ENCODE data around the gene DSG2. TPM values are rescaled to one million over a fixed set of nuclear protein-coding genes. Genes with fewer than 3 reads are reported as not detected.

The DSG2 gene
- polyA plus RNA-seq, 1 donor from 2014 or later: 0.94 TPM

- no peak for TF ChIP-seq TAF1 (IDR thresholded peaks at IDR 0.05; ENCODE audit: low read depth)
Observed at GRCh38 chr18:31490833-31491232, 7.1 kb upstream of the DSG2 start (continued).

DNA sequence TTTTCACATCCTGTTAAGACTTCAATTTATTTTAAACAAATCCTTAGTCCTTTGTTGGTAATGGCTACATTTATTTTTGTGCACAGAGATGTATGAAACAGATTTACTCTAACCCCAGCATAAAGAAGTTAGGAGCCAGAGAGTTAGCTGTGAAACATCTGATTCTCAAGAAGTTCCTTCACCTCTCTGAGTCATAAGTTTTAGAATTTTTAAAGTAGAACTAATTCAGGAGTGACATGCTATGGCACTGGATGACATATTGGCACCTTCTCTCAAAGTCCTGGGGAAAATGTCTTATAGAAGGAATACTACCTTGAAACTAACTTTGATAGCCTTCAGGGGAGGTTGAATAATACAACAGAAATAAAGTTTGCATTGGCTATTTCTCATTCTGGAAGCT is 6.4 kb upstream of the DSG2 start:
- Histone ChIP-seq H4K20me1 (ENCODE audit: insufficient read depth) (no peaks in the 10 kb centered on the region), H3K4me2 (ENCODE audit: low read length) (no peak overlapping the region), H3K27me3 (ENCODE audit: insufficient read depth, low read depth, low read length) (no peaks in the 10 kb centered on the region), H3K9me2 (ENCODE audit: insufficient read depth, low read length) (no peaks in the 10 kb centered on the region), H3K4me3 (ENCODE audit: low read length) (no peak overlapping the region), H3F3A (ENCODE audit: insufficient read depth, low read length, poor library complexity, severe bottlenecking) (no peaks in the 10 kb centered on the region), H2AFZ (ENCODE audit: low read depth, low read length) (no peak overlapping the region), H3K9me3 (ENCODE audit: low read length) (no peaks in the 10 kb centered on the region), H3K9ac (ENCODE audit: low read length) (no peak overlapping the region), H3K27ac (ENCODE audit: low read length) (no peak overlapping the region), H3K36me3 (ENCODE audit: insufficient read depth, low read length) (no peaks in the 10 kb centered on the region), H3K79me2 (replicated peaks; ENCODE audit: insufficient read depth, low read length) (no peaks in the 10 kb centered on the region)
- no peak for TF ChIP-seq POLR2AphosphoS5 (IDR thresholded peaks at IDR 0.05)
- no peak for TF ChIP-seq SMC3 (conservative IDR thresholded peaks at IDR 0.05; ENCODE audit: poor library complexity)
- TF ChIP-seq, protein P1, sequence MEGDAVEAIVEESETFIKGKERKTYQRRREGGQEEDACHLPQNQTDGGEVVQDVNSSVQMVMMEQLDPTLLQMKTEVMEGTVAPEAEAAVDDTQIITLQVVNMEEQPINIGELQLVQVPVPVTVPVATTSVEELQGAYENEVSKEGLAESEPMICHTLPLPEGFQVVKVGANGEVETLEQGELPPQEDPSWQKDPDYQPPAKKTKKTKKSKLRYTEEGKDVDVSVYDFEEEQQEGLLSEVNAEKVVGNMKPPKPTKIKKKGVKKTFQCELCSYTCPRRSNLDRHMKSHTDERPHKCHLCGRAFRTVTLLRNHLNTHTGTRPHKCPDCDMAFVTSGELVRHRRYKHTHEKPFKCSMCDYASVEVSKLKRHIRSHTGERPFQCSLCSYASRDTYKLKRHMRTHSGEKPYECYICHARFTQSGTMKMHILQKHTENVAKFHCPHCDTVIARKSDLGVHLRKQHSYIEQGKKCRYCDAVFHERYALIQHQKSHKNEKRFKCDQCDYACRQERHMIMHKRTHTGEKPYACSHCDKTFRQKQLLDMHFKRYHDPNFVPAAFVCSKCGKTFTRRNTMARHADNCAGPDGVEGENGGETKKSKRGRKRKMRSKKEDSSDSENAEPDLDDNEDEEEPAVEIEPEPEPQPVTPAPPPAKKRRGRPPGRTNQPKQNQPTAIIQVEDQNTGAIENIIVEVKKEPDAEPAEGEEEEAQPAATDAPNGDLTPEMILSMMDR (IDR thresholded peaks at IDR 0.05; ENCODE audit: poor library complexity, severe bottlenecking): no peak
- no peak for TF ChIP-seq EZH2 (IDR thresholded peaks at IDR 0.05; ENCODE audit: borderline replicate concordance, insufficient read depth, low read length, poor library complexity, severe bottlenecking)
- TF ChIP-seq, protein P2, sequence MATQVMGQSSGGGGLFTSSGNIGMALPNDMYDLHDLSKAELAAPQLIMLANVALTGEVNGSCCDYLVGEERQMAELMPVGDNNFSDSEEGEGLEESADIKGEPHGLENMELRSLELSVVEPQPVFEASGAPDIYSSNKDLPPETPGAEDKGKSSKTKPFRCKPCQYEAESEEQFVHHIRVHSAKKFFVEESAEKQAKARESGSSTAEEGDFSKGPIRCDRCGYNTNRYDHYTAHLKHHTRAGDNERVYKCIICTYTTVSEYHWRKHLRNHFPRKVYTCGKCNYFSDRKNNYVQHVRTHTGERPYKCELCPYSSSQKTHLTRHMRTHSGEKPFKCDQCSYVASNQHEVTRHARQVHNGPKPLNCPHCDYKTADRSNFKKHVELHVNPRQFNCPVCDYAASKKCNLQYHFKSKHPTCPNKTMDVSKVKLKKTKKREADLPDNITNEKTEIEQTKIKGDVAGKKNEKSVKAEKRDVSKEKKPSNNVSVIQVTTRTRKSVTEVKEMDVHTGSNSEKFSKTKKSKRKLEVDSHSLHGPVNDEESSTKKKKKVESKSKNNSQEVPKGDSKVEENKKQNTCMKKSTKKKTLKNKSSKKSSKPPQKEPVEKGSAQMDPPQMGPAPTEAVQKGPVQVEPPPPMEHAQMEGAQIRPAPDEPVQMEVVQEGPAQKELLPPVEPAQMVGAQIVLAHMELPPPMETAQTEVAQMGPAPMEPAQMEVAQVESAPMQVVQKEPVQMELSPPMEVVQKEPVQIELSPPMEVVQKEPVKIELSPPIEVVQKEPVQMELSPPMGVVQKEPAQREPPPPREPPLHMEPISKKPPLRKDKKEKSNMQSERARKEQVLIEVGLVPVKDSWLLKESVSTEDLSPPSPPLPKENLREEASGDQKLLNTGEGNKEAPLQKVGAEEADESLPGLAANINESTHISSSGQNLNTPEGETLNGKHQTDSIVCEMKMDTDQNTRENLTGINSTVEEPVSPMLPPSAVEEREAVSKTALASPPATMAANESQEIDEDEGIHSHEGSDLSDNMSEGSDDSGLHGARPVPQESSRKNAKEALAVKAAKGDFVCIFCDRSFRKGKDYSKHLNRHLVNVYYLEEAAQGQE (IDR thresholded peaks at IDR 0.05; ENCODE audit: borderline replicate concordance): no peak
- no peak for TF ChIP-seq EP300 (conservative IDR thresholded peaks at IDR 0.05; ENCODE audit: poor library complexity, severe bottlenecking)
- TF ChIP-seq RAD21 (conservative IDR thresholded peaks at IDR 0.05): no peak

GRCh38 chr18:31492671-31493070 is 5.3 kb upstream of the DSG2 start:
- H3K79me2 ChIP-seq (replicated peaks; ENCODE audit: insufficient read depth, low read length): no peaks in the 10 kb centered on the region
- no peaks in the 10 kb centered on the region for H4K20me1 ChIP-seq (ENCODE audit: insufficient read depth)
- no peak overlapping the region for H3K9ac ChIP-seq (ENCODE audit: low read length)
- no peak overlapping the region for H3K4me3 ChIP-seq (ENCODE audit: low read length)
- H3K36me3 ChIP-seq (ENCODE audit: insufficient read depth, low read length): no peaks in the 10 kb centered on the region
- H3K27ac ChIP-seq (ENCODE audit: low read length): no peak overlapping the region
- H3K9me2 ChIP-seq (ENCODE audit: insufficient read depth, low read length): no peaks in the 10 kb centered on the region
- no peaks in the 10 kb centered on the region for H3K9me3 ChIP-seq (ENCODE audit: low read length)
- TF ChIP-seq, protein P2 (IDR thresholded peaks at IDR 0.05; ENCODE audit: borderline replicate concordance): no peak
- no peak for TF ChIP-seq RAD21 (conservative IDR thresholded peaks at IDR 0.05)
- TF ChIP-seq EP300 (conservative IDR thresholded peaks at IDR 0.05; ENCODE audit: poor library complexity, severe bottlenecking): no peak
- TF ChIP-seq TAF1 (IDR thresholded peaks at IDR 0.05; ENCODE audit: low read depth): no peak
- TF ChIP-seq, protein P1 (IDR thresholded peaks at IDR 0.05; ENCODE audit: poor library complexity, severe bottlenecking): no peak
- no peak for TF ChIP-seq SMC3 (conservative IDR thresholded peaks at IDR 0.05; ENCODE audit: poor library complexity)
- TF ChIP-seq EZH2 (IDR thresholded peaks at IDR 0.05; ENCODE audit: borderline replicate concordance, insufficient read depth, low read length, poor library complexity, severe bottlenecking): no peak
- no peak for TF ChIP-seq MXI1 (conservative IDR thresholded peaks at IDR 0.05; ENCODE audit: poor library complexity, severe bottlenecking)
- TF ChIP-seq POLR2AphosphoS5 (IDR thresholded peaks at IDR 0.05): no peak
- H3F3A ChIP-seq (ENCODE audit: insufficient read depth, low read length, poor library complexity, severe bottlenecking): no peaks in the 10 kb centered on the region
- no peak overlapping the region for H3K4me2 ChIP-seq (ENCODE audit: low read length)
- peaks cover 7% of the 10 kb centered on the region for H3K27me3 ChIP-seq (ENCODE audit: insufficient read depth, low read depth, low read length)
- no peak overlapping the region for H2AFZ ChIP-seq (ENCODE audit: low read depth, low read length)
